Stimulated activated CD8-positive, alpha-beta memory T cell treated with anti-CD3 and anti-CD28 coated beads, Interleukin-4, amount 100 ng/mL, for 24 hours (primary cell): ENCODE data around the gene ASB14.

Source experiments
- DNase-seq: peaks from one replicate; pipeline ENCODE4 v3.0.0-alpha.2; 2020; ENCODE audit warnings: low read depth

Gene ASB14

GRCh38 chr3:57261119-57261518 is 31.4 kb downstream of the ASB14 start:
- DNase-seq = no peak

DNA sequence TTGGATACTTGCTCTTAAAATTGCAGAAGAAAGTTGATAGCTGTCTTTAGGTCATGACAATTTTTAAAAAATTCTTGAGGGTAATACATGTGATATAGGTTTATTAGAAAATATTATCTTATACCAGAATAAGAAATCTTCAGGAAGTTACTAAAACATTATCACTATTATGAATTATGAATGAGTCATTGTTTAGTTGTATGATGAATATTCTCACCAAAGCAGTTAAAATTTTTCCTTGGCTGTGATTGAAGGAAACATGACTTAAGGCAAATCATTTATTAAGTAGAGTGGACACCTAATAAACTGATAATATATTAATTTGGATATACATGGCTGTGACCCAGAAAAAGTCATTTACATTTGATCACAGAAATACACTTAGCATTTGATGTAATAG is 34.8 kb downstream of the ASB14 start:
- DNase-seq = no peak

- DNase-seq = no peak
These were observed 35.6 kb downstream of the ASB14 start for GRCh38 chr3:57256844-57257243.

GRCh38 chr3:57252404-57252803 is 40.1 kb downstream of the ASB14 start:
- no peak for DNase-seq

GRCh38 chr3:57244946-57245345 is 47.5 kb downstream of the ASB14 start:
- DNase-seq = no peak

GRCh38 chr3:57234613-57235575 is 57.6 kb downstream of the ASB14 start:
- DNase-seq = no peak

GRCh38 chr3:57233799-57234198 is 58.7 kb downstream of the ASB14 start:
- DNase-seq = no peak

- no peak for DNase-seq
These were observed 62.5 kb downstream of the ASB14 start for GRCh38 chr3:57230006-57230405.

- peak; percentile 11 for DNase-seq
These were observed 64.3 kb downstream of the ASB14 start for GRCh38 chr3:57227930-57228751.

GRCh38 chr3:57227204-57227929 is 65.1 kb downstream of the ASB14 start, which contains the start of gene APPL1:
TSS of gene APPL1 (plus strand) at chr3:57227729. CDS start at chr3:57227884, 155 bp downstream.
- DNase-seq = peak; percentile 85

DNA sequence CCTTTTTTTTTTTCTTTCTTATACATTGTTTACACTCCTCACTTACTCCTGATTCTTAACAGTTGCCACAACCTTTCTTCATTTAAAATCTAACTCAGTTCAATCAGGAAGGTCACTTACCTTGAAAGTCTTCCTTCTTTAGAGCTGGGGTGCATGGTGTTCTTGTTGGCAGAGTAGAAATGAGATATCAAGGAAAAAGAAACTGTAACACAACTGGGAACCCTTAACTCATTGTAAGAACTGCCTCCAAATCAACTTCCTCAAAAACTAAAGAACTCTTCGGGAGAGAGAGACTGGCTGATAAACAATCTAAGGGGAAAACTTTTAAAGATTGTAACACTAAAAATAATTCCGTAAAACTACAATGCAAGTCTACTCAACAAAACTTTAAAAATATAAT is 66.3 kb downstream of the ASB14 start:
- no peak for DNase-seq

DNA sequence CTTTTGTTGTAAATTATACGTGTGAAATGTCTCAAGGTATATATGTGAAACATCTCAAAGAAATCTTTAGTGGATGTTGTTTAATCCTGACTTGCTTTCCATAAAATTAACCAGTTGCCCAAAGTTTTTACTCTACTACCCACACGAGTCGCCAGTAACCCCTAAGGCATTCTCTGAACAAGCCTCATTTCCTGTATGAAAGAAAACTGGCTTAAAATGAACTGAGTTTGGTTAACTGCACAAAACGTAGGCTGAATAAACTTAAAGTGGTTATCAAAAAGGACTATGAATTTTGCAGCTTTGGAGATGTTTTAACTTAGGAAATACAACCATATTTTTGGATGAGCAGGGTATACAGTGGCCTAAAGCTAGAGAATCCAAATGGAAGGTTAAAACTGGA is 67.6 kb downstream of the ASB14 start:
- DNase-seq = no peak

DNA sequence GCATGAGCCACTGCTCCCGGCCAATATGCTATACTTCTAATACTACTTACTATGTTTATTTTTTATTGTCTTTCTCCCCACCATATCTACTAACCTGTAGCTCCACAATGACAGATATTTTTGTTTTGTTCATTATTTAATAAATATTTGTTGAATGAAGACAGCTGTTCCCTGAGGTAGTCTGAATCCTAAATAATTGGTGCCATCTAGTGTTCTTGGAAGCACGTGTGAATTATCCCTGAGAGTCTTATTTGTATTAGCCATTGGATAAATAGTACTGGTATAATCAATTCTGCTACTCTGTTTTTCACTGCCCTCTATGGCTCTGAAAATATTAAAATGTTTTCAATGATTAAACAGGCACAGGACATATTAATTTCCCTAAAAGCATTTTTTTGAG is 70.6 kb downstream of the ASB14 start:
- DNase-seq = no peak
